ENCODE data around the gene CEP55. TPM values are rescaled to one million over a fixed set of nuclear protein-coding genes. Genes with fewer than 3 reads are reported as not detected.

Gene CEP55
- total RNA-seq, 1 donor from 2014 or later, result 0.16 TPM

DNA sequence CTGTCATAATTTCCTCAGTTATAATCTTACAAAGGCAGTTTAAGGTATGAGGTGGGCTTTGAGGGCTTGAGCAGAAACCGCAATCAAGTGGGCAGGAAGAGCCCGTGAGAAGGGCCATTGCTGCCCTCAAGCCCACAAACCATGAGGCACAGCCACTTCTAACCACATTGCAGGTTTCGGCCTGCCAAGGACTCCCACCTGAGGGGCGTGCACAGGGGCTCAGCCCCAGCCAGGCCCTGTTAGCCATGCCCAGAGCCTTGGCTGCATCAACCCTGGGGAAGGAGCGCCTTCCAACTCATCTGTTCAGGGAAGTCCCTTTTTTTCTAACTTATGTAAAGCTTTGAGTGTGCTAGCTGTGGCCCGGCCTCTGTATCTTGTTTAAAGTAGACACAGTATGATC lies 64.1 kb downstream of the CEP55 start:
- DNase-seq (ENCODE audit: low spot score), result no peak

DNA sequence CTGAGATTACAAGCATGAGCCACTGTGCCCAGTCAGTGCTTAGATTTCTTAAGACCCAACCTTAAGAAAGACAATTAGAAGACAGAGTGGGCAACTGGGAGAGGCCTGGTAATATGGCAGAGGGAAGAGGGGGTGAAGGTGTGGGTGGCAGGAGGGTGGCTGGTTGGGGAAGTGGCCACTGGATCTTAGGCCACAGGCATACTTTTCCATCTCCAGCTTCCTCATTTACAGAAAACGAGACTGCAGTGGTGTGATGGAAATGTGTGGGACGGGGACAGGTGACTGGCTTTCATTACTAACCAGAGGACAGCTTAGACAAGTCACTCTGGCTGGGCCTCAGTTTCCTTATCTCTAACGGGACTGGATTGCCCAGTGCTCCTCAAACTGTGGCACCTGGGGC lies 69.0 kb downstream of the CEP55 start:
- no peak for DNase-seq (ENCODE audit: low spot score)

DNA sequence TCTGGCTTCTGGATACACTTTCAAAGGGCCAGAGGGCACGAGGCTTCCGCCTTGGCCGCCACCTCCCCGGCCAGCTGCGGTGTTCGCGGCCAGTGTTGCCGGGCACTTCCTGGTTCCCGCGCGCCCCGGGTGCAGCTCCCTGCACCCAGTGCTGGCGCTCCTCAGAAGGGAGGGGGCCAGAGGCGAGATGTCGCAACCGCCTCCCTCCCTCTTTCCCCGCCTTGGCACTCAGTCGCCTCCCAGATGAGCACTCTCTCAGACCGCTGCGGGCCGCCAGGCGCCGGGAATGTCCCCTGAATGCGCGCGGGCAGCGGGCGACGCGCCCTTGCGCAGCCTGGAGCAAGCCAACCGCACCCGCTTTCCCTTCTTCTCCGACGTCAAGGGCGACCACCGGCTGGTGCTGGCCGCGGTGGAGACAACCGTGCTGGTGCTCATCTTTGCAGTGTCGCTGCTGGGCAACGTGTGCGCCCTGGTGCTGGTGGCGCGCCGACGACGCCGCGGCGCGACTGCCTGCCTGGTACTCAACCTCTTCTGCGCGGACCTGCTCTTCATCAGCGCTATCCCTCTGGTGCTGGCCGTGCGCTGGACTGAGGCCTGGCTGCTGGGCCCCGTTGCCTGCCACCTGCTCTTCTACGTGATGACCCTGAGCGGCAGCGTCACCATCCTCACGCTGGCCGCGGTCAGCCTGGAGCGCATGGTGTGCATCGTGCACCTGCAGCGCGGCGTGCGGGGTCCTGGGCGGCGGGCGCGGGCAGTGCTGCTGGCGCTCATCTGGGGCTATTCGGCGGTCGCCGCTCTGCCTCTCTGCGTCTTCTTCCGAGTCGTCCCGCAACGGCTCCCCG lies 70.2 kb downstream of the CEP55 start, which contains the start of gene FFAR4:
TSS of gene FFAR4 (plus strand) at position 231 of the 842 bp plus-strand sequence. CDS start at position 287, 56 bp downstream.
- no peak for DNase-seq (ENCODE audit: low spot score)

DNA sequence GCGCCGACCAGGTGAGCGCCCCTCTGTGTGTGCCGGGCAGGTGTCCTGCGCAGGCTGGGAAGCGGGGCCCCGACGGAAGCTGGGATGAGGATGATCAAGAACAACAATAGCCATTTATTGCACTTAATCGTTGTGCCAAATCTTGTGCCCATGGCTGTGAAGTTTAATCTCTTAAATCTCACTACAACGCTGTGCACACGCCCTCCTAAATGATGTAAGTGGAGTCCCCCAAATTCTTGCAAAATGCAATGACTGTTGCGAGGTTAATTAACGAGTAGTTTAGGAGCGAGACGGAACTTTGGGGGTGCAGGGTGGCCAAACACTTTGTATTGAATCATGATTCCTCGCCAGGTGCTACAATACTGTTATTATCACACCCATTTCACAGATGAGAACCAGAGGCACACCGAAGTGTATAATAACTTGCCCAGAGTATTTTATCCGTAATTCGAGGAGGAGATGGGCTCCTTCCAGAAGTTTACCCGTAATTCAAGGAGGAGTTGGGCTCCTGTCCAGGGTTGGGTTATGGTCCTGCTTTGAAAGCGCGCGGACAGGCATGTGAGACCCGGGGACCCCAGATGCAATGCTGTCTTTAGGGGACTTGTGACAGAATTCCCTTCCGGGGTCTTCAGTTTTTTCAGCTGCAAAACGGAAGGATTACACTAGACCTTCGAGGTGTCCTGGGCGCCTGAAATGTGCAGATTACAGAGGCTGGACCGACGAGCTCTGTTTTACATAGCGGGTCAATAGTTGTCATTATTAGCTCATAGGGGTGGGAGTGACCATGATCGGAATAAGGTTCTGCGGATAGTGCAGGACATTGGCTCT lies 71.1 kb downstream of the CEP55 start:
- no peak for DNase-seq (ENCODE audit: low spot score)

DNA sequence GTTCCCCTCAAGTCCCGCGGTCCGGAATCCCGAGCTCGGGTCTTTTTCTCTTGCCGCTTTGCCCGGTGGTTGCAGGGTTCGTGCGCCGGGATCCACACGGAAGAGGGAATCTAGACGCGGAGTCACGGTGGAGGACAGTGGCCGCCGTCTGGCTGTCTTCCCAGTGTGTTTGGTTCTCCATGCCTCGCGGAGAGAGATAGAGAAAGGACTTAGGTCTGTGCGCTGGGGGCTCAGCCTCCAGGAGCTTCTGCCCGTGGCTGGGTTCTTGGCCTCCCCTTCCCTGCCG lies 71.6 kb downstream of the CEP55 start:
- no peak for DNase-seq (ENCODE audit: low spot score)

DNA sequence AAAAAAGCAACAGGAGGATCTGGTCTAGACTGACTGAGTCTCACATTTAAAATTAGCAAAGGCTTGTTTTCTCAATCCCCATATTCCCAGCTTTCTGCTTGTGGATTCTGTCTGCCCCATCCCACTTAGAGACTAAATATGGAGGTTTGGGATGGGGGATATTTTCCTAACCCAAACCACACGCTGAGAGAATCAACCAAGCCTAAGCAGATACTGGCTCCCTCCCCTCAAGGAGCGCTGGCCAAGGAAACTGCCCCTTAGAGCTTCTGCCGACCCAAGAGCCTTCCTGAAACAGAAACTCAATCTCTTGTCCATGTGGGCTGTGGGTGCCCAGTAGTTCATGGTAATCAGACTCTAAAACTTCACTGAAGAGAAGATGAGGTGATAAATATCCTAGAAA lies 74.0 kb downstream of the CEP55 start:
- DNase-seq (ENCODE audit: low spot score), result no peak

DNA sequence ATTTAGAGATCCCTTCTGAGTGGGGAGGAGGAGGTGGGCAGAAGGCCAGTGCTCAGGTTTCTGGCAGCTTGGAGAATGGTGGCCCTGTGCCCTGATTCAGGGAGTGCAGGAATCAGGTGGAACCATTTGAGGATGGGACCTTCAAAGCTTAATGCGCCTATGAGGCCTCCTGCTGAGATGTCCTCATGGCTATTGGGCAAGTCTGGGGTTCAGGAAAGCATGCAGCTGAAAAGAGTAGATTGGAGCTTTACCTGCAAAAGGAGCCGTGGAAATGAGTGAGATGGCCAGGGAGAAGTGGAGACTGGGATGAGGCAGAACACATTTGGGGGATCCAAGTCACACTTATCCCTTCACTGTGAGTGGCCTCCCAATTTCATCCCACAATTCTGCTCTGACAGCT lies 76.2 kb downstream of the CEP55 start:
- DNase-seq (ENCODE audit: low spot score), result no peak

DNA sequence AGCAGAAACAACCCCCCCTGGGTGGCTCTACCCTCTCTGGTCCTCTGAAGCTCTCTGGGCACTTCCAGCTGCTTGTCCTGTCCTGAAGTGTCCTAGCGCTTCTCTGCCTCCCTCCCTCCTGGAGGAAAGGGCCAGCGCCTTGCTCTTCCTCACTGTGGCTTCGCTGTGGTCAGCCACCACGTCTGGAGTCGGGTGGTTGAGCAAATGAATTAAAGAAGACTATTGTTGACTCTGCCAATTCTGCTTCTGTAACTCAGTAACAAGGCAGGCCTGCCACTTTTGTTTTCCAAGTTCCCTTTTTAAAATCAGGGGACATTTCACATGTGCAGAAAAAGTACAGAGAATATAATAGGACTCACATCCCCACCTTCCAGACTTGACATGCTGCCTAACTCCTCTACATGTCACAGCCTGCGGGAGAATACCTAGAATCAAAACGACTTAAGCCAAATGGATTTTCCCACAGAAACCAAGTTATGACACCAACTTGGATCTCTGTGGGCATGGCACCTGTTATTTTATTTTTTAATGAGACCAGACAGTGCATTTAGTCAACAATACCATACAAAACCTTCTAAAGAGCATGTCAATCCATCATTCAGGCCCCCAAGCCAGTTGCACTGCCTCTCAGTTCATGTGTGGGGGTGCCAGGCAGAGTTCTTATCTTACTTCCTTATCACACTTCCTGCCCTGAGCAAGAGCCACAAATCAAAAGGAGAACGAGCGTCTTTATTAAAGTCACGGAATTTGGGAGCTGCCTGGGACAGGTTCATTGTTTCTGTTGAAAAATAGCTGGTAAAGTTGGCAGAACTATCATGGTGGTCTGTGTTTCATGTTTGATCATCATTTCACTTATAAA lies 76.9 kb downstream of the CEP55 start:
- DNase-seq (ENCODE audit: low spot score), result no peak

DNA sequence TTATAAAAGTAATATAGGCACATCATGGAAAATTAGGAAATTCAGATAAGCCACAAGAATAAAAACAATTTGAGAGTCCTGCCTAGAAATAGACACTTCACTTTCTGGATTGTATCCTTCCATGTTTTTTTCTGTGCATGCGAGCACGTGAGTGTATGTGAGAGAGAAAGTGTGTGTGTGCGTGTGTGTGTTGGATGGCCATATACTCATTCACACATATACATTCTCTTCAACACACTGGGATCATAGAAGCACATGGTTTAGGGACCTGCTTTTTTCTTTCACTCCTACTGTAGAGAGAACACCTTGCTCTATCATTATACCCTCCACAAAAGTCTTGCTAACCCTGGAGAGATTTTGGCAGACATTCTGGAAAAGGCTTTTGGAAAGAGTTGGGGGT lies 77.5 kb downstream of the CEP55 start:
- DNase-seq (ENCODE audit: low spot score), result no peak

DNA sequence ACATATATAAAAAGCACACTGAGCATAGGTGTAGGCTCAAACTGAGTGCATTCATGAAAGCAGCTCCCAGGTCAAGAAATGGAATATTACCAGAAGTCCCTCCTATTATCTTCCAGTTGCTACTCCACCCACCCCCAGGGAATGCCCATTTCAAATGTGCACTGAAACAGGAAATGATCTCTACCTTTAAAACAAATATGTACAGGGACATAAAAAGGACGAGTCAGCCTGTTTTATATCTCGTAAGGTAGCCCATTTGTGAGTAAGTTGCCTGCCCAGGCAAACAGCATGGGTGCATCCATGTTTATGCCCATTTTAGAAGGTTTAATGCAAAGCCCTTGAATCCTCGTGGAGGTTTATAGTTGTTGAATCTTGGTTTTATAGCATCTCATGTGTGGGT lies 80.5 kb downstream of the CEP55 start:
- DNase-seq (ENCODE audit: low spot score), result no peak

DNA sequence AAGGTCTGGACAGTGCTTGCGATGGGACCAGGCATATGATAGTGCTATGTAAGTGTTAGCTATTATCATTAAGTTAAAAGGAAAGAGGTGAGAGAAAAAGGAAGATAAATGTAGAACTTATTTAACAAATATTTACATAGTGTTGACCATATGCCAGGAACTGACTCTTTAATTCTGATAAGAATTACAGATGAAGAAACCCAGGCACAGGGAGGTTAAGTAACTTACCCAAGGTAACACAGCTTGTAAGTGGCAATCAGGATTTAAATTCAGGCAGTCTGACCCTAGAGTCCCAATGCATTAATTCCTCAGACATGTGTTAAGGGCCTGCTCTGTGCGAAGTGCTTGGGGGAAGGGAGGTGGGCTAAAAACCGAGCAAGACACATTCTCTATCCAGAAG lies 81.2 kb downstream of the CEP55 start:
- no peak for DNase-seq (ENCODE audit: low spot score)

Other genes starting within 250 kb of the CEP55 start
- gene MYOF, start 14.3 kb upstream of the CEP55 start, total RNA-seq, result 87.8 TPM
- 2.3 TPM for gene FFAR4, start 70.1 kb downstream of the CEP55 start, total RNA-seq
- 977 TPM for gene RBP4, start 104.6 kb downstream of the CEP55 start, total RNA-seq
- not detected for gene PDE6C, start 115.9 kb downstream of the CEP55 start, total RNA-seq
- gene FRA10AC1, start 206.0 kb downstream of the CEP55 start, total RNA-seq, result 18.4 TPM

All from mesenteric fat pad (tissue), 1 donor.